C4-2B (cell line): ENCODE results near the gene FAM124A.

Experiments used
- ZFX ChIP-seq: fragments of 450-650 bp; IDR thresholded peaks from 2 replicates; pipeline ENCODE4 v1.6.1; 2017
- TF ChIP-seq, protein P1 (sequence below): fragments of 450-650 bp; conservative IDR thresholded peaks from 2 replicates; pipeline ENCODE4 v1.5.1; 2017; ENCODE audit warnings: mild to moderate bottlenecking

DNA sequence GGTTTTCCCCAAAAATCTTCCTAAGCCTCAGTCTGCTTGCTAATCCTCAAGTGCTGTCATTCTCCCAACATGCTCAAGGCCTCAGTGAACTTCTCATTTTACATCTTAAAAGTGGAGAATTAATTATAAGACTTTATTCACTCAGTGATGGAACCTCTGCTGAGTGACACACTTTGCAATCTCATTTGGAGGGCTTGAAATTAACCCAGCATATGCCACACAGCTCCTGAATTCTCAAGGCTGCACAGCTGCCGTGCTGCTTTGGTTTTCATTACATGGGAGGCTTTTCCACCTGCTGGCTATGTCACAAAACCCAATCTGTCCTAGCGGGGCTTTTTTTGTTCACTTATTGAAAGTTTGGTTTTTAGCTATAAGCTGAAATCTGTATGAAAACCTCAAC, 89.0 kb downstream of the FAM124A start:
- TF ChIP-seq, protein P1, sequence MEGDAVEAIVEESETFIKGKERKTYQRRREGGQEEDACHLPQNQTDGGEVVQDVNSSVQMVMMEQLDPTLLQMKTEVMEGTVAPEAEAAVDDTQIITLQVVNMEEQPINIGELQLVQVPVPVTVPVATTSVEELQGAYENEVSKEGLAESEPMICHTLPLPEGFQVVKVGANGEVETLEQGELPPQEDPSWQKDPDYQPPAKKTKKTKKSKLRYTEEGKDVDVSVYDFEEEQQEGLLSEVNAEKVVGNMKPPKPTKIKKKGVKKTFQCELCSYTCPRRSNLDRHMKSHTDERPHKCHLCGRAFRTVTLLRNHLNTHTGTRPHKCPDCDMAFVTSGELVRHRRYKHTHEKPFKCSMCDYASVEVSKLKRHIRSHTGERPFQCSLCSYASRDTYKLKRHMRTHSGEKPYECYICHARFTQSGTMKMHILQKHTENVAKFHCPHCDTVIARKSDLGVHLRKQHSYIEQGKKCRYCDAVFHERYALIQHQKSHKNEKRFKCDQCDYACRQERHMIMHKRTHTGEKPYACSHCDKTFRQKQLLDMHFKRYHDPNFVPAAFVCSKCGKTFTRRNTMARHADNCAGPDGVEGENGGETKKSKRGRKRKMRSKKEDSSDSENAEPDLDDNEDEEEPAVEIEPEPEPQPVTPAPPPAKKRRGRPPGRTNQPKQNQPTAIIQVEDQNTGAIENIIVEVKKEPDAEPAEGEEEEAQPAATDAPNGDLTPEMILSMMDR, result no peak
- no peak for TF ChIP-seq ZFX
